GM18505 (cell line): ENCODE data around the gene FANCD2OS.
"Not testable (repeated sequence)": the region's sequence is repeated elsewhere in the genome, so short reads cannot be mapped to it uniquely, and the experiment has no call there.

Experiments
- ATAC-seq: cut with Tn5 transposase; IDR thresholded peaks from one replicate; pipeline ENCODE4 v1.9.1; 2021; ENCODE audit not compliant: unreplicated experiment
- POLR2A ChIP-seq: IDR thresholded peaks from 4 replicates; pipeline ENCODE4 v1.6.1; 2011; ENCODE audit warnings: borderline replicate concordance; ENCODE audit not compliant: insufficient read depth, insufficient read length; ENCODE audit errors: extremely low read depth

FANCD2OS gene

DNA sequence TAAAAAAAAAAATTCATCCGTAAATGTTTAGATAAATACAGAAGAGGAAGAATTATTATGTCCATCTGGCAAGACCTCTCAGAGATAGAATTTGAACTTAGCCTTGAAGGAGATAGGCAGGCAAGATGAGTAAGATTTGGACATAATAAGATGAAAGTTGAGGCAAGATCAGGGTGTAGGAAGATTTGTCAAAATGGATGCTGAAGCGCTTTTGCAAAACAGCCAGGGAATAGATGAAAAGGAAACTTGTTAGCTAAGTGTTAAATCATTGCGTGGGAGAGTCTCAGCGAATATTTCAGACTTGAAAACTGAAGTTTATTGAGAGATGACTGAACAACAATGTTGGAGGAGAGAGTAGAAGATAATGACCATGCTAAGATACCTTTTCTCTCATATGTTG is 14.7 kb upstream of the FANCD2OS start:
- no peak for TF ChIP-seq POLR2A
- no peak for ATAC-seq

DNA sequence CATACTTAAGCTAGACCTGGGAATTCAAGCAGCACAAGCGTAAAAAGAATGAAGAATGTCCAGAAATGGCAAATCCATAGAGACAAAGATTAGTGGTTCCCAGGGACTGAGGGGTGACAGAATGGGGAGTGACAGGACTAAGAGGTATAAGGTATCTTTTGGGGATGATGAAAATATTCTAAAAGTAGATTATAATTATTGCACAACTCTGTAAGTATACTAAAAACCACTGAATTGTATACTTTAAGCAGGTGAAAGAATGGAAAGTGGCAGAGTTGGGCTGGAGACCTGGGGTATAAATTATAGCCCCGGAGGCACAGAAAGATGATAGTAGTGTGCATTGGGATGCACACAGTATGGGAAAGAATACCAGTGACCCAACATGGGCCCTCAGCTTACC is 13.0 kb upstream of the FANCD2OS start:
- ATAC-seq = no peak
- no peak for TF ChIP-seq POLR2A

- no peak for ATAC-seq
- TF ChIP-seq POLR2A = no peak
Measured at GRCh38 chr3:10119376-10119775, 11.3 kb upstream of the FANCD2OS start.

GRCh38 chr3:10116928-10117327 is 8.9 kb upstream of the FANCD2OS start:
- no peak for TF ChIP-seq POLR2A
- no peak for ATAC-seq

- no peak for TF ChIP-seq POLR2A
- ATAC-seq = no peak
Measured at GRCh38 chr3:10116138-10116460, 8.0 kb upstream of the FANCD2OS start.

GRCh38 chr3:10115326-10116137 is 7.5 kb upstream of the FANCD2OS start, which contains the start of gene BRK1:
BRK1 (plus strand) TSS chr3:10115675; CDS start chr3:10115702, 27 bp downstream.
- TF ChIP-seq POLR2A = peak; percentile 98
- peak; percentile 94 for ATAC-seq

DNA sequence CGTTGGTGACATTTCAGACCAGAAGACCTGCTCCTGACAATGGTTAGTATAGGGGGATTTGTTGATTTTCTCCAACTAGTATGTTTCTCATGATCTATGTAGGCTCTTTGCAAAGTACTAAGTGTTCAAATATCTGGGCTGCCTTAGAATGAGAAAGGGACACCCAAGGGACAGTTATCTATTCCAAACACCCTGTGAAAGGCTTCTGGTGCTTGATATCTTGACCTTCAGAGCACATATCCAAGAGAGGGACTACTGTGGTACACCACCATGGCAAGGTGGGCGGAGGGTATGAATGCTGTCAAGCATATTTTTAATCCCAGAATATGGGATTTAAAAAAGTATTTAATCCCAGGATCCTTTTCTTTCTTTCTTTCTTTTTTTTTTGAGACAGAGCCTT is 1.1 kb downstream of the FANCD2OS start:
- no peak for ATAC-seq
- no peak for TF ChIP-seq POLR2A

DNA sequence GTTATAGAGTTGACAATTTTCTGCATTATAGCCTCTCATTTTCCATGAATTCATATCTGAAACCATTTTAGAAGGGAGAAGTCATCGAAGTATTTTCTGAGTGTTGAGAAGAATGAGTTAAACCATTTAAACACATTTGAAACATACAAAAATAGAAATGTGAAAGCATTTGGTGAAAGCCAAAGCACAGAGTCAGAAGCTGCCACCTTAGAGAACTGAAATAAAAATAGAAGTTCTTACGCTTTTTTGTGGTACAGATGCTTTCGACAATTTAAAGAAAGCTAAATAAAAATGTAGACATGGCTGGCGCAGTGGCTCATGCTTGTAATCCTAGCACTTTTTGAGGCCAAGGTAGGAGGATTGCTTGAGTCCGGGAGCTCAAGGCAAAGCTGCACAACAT is 9.0 kb downstream of the FANCD2OS start:
- TF ChIP-seq POLR2A = no peak
- no peak for ATAC-seq

- TF ChIP-seq POLR2A = no peak
- ATAC-seq = no peak
Measured at GRCh38 chr3:10093678-10094077, 14.4 kb downstream of the FANCD2OS start.

- not testable (repeated sequence) for ATAC-seq
Measured at GRCh38 chr3:10091387-10091786, 16.7 kb downstream of the FANCD2OS start.

DNA sequence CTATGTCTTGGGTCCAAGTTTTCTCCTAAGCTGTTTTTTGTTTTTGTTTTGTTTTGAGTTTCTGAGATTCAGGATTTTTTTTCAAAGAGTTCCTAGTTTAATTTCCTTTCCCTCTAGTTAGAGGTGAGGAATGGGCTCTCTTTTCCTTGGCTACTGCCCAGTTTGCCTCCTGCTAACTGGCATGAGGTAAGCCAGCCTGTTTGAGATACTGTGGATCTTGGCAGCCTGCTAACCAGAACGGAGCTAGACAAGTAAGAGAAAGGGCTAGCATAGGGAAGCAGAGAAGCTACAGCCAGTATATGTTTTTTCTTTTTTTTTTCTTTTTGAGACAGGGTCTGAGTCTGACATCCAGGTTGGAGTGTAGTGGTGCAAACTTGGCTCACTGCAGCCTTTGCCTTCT is 17.3 kb downstream of the FANCD2OS start:
- ATAC-seq = not testable (repeated sequence)

DNA sequence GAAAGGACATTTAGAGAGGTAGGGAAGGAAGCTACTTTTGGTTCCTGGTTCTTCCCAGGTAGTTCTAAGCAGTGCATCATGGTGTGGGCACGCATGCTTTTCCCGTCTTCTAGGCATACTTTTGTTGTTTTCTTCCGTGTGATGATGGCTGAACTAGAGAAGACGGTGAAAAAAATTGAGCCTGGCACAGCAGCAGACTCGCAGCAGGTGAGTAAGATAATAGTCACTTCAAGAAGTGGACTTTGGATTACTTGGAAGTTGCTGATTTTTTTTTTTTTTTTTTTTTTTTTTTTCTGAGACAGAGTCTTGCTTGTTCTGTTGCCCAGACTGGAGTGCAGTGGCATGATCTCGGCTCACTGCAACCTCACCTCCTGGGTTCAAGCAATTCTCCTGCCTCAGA is 17.9 kb downstream of the FANCD2OS start:
- no peak for TF ChIP-seq POLR2A
- ATAC-seq = no peak

DNA sequence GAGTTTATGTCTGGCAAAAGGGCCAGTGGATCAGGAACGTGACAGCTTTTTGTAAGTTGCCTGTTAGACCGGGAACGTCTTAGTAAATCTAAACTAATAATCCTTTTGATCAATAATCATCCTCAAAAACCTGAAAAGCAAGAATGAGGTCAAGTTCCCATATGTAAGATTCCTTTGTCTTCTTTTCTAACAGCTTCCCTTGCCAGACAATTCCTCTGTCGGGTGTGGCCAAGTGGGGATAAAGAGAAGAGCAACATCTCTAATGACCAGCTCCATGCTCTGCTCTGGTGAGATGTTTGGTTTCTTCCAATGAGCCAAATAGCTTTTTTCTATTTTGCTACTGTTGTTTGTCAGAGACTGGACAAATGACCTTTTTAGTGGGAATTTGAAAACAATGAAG is 19.8 kb downstream of the FANCD2OS start:
- no peak for TF ChIP-seq POLR2A
- no peak for ATAC-seq

GRCh38 chr3:10085738-10086137 is 22.3 kb downstream of the FANCD2OS start:
- ATAC-seq = no peak
- TF ChIP-seq POLR2A = no peak

DNA sequence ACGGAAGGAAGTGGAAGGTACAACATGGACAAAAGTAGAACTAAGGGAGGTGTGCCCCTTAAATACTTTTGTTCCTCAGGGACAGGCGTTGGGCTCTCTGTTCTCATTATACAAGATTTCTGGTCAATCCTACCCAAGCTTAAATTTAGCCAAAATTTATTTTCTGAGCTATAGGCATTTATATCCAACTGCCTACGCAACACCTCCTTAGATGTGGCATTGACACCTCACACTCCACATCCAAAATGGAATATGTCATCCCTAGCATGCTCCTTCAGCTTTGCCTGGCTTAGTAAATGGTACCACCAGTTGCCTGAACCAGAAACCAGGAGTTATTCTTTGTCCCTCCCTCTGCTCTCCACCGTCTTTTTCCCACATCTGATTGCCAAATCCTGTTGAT is 26.2 kb downstream of the FANCD2OS start:
- ATAC-seq = no peak
- TF ChIP-seq POLR2A = no peak
